GM19238 (cell line): Measurements from ENCODE around the gene F2R.
"Not testable (repeated sequence)": the region's sequence is repeated elsewhere in the genome, so short reads cannot be mapped to it uniquely, and the experiment has no call there.

Source experiments
- DNase-seq: peaks from one replicate; pipeline ENCODE4 v3.0.0; 2011; ENCODE audit warnings: low spot score; ENCODE audit not compliant: insufficient read length

The F2R gene

GRCh38 chr5:76715736-76716455 is at the start of gene F2R:
Gene F2R (plus strand): TSS chr5:76716126. CDS start chr5:76716308, 182 bp downstream.
- DNase-seq: peak; percentile 58

- no peak for DNase-seq
These were observed 48.4 kb upstream of the F2R start for GRCh38 chr5:76667495-76667894.

- no peak for DNase-seq
These were observed 46.7 kb upstream of the F2R start for GRCh38 chr5:76669245-76669644.

- DNase-seq: no peak
These were observed 45.4 kb upstream of the F2R start for GRCh38 chr5:76670508-76670907.

DNA sequence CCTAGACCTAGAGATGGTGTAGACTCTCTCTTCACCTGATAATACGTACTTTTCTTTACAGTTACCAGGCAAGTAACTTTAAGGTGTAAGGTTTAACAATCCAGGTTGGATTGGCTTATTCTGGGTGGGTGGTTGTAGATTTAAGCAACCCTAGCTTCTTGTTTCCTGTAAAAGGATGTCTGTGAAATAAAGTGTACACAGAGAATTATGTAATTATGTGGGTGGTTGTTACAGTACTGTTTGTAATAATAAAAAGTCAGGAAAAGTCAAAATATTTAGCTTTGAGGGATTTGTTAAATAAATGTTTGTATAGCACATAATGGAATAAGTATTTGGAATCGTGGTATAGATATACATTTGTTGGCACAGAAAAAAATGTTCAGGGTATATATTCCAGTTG is 43.7 kb upstream of the F2R start:
- DNase-seq: no peak

DNA sequence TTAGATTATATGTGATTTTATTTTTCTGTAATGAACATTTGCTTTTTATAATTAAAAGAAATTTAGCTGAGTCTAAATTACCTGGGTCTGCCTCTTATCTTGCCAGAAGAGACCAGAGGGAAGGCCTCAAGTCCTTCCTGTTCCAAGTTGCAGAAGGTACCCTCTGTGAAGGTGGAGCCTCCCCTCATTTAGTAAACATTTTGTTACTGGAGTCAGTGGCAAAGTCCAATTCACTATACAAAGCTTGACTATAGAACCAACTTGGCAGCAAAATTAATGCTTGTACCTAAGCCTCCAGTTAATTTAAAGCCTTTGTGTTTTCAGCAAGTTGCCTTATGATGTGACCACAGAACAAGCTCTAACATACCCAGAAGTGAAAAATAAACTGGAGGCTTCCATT is 42.8 kb upstream of the F2R start:
- no peak for DNase-seq

DNA sequence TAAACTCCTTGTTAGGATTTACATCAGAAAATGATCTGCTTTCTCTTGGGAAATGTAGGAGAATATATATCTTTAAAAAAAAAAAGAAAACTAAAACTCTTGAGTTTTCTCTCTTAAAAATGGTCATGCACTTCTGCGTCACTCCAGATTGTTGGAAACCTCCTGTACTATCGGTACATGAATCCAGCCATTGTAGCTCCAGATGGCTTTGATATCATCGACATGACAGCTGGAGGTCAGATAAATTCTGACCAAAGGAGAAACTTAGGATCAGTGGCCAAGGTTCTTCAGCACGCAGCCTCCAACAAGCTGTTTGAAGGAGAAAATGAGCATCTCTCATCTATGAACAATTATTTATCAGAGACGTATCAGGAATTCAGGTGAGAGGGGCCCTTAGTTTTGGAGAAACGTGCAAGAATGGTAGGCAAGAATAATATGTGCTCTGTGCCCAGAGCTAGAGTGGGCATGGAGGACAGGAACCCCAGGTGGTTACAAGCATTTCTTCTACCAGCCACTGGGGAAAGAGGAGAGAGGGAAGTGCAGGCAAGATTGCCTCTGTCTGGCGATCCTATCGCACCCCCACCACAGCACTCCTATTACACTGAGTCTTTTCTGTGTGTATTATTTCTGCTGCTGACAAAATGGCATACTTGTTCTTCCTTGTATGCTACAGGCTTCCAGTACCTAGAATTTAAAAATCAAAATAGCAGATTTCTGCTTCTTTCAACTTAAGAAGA is 41.4 kb upstream of the F2R start:
- no peak for DNase-seq

GRCh38 chr5:76675364-76675763 is 40.6 kb upstream of the F2R start:
- no peak for DNase-seq

GRCh38 chr5:76677849-76678472 is 38.0 kb upstream of the F2R start:
- DNase-seq: no peak

DNA sequence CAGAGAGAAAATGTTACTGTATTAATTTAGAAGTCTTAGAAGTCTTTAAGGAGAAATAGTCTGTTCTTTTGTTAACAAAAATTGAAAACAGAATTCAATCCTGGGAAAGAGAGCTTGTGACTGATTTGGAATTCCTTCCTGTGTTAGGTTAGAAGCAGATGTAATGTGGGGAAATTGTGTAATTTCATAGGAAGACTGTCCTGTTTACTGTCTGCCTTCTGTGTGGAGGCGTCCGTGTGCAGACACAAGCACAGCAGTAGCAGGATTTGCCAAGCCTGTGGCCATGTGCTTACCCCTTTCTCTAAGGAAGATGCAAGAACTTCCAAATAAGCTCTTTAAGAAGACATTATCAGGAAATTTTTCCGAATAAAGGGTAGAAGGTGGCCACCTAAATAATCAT is 36.7 kb upstream of the F2R start:
- DNase-seq: no peak

DNA sequence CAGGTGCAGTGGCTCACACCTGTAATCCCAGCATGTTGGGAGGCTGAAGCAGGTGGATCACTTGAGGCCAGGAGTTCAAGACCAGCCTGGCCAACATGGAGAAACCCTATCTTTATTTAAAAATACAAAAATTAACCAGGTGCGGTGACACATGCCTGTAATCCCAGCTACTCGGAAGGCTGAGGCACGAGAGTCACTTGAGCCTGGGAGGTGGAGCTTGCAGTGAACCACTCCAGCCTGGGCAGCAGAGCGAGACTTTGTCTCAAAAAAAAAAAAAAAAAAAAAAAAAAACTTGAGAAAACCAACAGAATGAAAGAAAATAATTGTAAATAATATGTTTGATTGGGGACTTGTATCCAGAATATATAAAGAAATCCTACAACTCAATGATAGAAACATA is 35.1 kb upstream of the F2R start:
- DNase-seq: not testable (repeated sequence)

- no peak for DNase-seq
These were observed 34.6 kb upstream of the F2R start for GRCh38 chr5:76681287-76681686.

GRCh38 chr5:76682387-76682786 is 33.5 kb upstream of the F2R start:
- DNase-seq: no peak

DNA sequence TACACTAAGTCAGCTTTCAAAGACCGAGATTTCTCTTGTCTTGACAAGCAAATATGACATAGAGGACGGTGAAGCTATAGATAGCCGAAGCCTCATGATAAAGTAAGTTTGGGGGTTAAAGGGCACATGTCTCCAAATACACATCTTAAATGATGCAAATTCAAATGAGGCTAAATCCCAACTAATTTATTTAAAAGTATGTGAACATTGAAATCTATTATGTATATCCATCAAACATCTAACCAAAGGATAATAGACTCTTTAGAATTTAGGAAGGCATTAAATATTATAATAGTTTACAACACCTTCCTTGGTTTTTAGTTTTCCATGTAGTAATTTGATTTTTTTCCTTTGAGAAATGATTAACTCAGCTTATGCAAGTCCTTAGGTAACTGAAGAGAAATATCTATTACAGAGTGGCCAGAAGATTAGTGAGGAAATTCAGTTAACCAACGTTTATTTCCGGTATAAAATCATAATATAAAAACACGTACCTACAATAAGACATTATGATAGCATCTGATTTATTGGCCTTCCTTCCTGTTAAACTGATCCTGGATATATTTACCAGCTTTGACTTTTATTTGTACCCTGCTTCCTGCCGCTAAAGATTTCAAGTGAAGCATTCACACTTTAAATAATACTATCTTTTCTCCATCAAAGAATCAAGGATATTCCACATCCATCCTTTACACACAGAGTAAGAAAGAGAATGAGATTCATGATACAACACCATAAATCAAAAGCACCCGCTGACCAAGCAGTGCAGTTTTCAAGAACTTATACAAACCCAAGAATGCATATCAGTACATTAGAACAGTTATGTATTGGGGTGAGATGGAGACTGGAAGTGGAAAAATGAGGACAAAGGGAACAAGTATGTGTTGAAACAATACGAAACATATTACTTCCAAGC is 31.9 kb upstream of the F2R start:
- no peak for DNase-seq

DNA sequence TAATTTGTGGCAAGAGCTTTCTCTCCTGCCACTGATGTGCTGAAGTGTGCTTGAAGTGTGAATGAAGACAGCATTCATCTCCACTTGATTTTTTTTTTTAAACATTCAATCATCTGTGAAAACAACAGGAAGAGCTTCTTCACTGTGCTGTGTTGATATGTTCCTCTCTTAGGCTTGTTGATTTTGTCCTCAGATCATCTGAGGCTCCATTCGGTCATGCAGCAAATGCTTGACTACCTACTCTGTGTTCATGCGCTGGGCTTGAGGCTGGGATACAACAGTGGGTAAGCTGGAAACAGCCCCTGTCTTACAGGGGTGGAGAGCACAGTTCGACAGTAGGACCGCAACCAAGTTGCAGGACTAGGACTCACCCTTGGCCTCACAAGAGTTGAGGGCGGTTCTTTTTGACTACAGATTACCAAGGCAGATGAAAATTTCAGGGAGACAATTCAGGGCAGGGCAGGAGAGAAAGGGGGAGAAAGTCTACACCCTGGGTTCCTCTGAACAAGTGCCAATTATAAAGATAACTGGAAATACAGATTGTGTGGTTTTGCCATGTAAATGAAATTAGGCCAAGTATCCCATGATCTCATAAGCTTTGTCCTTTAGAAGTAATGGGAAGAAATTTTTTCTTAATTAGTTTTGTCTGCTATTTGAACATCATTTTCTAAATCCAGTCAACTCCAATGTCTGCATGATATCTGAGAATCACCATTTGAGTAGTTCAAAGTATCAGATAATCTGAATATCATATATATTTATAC is 31.0 kb upstream of the F2R start:
- DNase-seq: no peak

DNA sequence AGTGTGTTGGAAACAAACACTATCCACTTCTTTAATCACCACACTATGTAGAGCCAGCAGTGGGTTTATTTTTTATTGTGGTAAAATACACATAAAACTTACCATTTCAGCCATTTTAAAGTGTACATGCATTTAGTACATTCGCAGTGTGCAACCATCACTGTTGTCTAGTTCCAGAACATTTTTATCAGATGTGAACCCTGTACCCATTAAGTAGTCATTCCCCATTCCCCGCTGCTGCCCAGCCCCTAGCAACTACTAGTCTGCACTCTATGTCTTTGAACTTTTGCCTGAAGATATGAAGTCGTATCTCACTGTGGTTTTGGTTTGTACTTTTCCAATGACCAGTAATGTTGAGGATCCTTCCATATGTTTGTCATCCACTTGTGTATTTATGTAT is 30.2 kb upstream of the F2R start:
- DNase-seq: no peak

- DNase-seq: no peak
These were observed 27.7 kb upstream of the F2R start for GRCh38 chr5:76688212-76688611.

DNA sequence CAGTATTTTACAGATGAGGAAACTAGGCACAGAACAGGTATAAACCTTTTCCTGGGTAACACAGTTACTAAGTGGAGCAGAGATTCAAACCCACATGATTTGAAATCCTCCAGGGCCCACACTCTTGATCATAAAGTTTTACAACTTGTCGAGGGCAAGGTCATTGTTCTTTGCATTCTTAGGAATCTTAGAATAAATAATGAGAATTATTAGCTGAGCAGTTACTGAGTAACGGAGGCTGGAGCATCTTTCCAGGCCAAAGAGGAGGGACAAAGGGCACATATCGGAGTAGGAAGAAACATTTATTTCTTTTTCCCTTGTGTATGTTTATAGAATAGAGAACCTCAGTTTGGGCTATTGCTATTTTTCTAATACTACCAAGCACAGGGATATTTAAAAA is 27.1 kb upstream of the F2R start:
- DNase-seq: no peak

DNA sequence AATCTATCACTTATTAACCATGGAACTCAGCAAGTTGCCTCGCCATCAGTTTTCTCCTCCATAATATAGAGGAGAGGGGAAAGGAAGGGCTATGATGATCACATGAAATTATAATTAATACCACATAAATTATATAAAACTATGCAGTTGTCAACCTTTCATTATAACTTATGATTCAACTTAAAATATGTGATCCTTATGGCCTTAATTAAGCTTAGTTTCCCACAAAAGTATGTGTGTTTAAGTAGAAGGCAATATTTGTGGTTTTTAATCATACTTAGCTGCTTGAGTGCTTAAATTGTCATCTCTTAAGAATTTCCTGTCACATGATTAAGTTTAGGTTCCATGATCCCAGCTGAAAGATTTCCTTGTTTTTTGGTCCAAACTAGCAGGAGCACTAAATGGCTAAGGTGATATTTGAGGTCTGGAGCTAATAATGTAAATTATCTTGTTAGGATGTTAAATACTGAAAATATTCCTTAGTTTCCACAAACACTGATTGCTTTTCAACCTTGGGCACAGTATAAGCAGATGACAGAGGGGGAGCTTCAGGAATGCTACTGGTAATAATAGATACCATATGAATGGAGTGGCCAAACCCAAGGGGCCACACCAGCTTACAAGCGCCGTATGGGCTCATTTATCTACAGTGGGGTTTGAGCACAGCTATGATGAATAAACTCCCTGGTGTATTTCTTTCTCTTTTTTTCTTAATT is 26.4 kb upstream of the F2R start:
- no peak for DNase-seq

DNA sequence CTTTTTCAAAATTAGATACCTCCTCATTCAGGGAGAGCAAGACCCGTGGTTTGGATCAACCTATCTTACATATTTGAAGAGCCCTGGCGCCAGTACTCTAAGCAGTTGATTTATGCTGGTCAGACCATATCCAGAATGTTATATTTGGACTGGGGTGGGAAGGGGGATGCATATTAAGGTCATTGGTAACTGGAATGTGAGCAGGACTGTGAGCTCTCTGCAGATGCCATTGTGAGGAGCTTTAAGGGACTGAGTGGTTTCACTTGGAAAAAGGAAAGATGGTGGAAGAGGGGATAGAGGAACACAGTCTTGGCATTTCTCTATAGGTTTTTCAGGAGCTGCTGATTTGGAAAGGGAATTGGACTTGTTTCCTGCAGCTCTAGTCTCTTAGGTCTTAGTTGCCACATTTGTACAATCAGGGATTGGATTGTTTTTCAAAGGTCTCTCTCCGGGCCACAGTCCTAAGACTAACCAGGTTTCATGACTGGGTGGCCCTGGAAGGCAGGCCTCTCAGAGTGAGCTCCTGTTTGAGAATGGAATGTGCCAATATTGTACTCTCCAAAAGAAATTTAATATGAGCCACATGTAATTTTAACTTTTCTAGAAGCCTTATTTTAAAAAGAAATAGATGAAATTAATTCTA is 25.8 kb upstream of the F2R start:
- DNase-seq: no peak
